VCaP (cell line): Measurements from ENCODE around the gene ZNF350.

Source experiments
- H3K27ac ChIP-seq: fragments of 450-650 bp; 2 replicates; pipeline ENCODE4 v1.5.1; 2017
- CTCF ChIP-seq: fragments of 450-650 bp; conservative IDR thresholded peaks from 2 replicates; pipeline ENCODE4 v1.5.1; 2017; ENCODE audit warnings: mild to moderate bottlenecking, moderate library complexity

ZNF350 gene

GRCh38 chr19:51986309-51987291, at the start of gene ZNF350:
Gene ZNF350 (minus strand): TSS chr19:51986840. CDS start chr19:51974360, 12,480 bp downstream.
- TF ChIP-seq CTCF = no peak
- peak within 1 kb of the TSS; percentile 99 for H3K27ac ChIP-seq

GRCh38 chr19:52034051-52034728, 47.5 kb upstream of the ZNF350 start:
- TF ChIP-seq CTCF = no peak
- H3K27ac ChIP-seq = no peak overlapping the region

GRCh38 chr19:52028780-52029123, 42.1 kb upstream of the ZNF350 start:
- no peak for TF ChIP-seq CTCF
- peak overlapping the region; percentile 100 for H3K27ac ChIP-seq

GRCh38 chr19:52028027-52028779, 41.6 kb upstream of the ZNF350 start, which contains the start of gene ZNF614:
Gene ZNF614 (minus strand): TSS chr19:52028379. CDS start chr19:52025745, 2,634 bp downstream.
- TF ChIP-seq CTCF = no peak
- peak within 1 kb of the TSS; percentile 100 for H3K27ac ChIP-seq

- H3K27ac ChIP-seq = peak overlapping the region; percentile 100
Observed at GRCh38 chr19:52026255-52026990, 39.8 kb upstream of the ZNF350 start.

GRCh38 chr19:52024478-52024877, 37.8 kb upstream of the ZNF350 start:
- peak overlapping the region; percentile 100 for H3K27ac ChIP-seq

GRCh38 chr19:52022193-52022592, 35.6 kb upstream of the ZNF350 start:
- no peak for TF ChIP-seq CTCF

More at GRCh38 chr19:52022193-52022592, 35.6 kb upstream of the ZNF350 start:
- peak overlapping the region; percentile 100 for H3K27ac ChIP-seq
